Subcutaneous abdominal adipose tissue (tissue), 5 donors: ENCODE results near the gene TLL2.

Experiments used
- H3K27ac ChIP-seq: one replicate; pipeline ENCODE4 v1.7.0; 2013; ENCODE audit warnings: low read depth, mild to moderate bottlenecking, inconsistent platforms, low read length, moderate library complexity
- H3K27me3 ChIP-seq, 5 donors: one replicate each; pipeline ENCODE4 v1.7.0; 2013; ENCODE audit warnings: low read length in 5 of 5, inconsistent platforms in 1 of 5; ENCODE audit not compliant: control insufficient read depth in 5 of 5, insufficient read depth in 4 of 5
- H3K36me3 ChIP-seq, 5 donors: one replicate each; pipeline ENCODE4 v1.7.0; 2013; ENCODE audit warnings: low read length in 5 of 5; ENCODE audit not compliant: control insufficient read depth in 5 of 5, insufficient read depth in 5 of 5
- H3K4me1 ChIP-seq, 5 donors: one replicate each; pipeline ENCODE4 v1.7.0; 2013; ENCODE audit warnings: low read length in 5 of 5, mild to moderate bottlenecking in 3 of 5, moderate library complexity in 1 of 5; ENCODE audit not compliant: control insufficient read depth in 5 of 5, insufficient read depth in 5 of 5
- H3K4me3 ChIP-seq, 5 donors: one replicate each; pipeline ENCODE4 v1.7.0; 2013; ENCODE audit warnings: low read length in 5 of 5, low read depth in 1 of 5
- H3K9ac ChIP-seq, 5 donors: one replicate each; pipeline ENCODE4 v1.7.0; 2013; ENCODE audit warnings: low read length in 5 of 5, mild to moderate bottlenecking in 4 of 5, moderate library complexity in 3 of 5
- H3K9me3 ChIP-seq, 5 donors: one replicate each; pipeline ENCODE4 v1.7.0; 2013; ENCODE audit warnings: low read length in 5 of 5; ENCODE audit not compliant: control insufficient read depth in 5 of 5
- donor health status: healthy.
- donor health status: healthy.
- donor health status: healthy.
- donor health status: healthy.
- donor health status: healthy.

Gene TLL2

DNA sequence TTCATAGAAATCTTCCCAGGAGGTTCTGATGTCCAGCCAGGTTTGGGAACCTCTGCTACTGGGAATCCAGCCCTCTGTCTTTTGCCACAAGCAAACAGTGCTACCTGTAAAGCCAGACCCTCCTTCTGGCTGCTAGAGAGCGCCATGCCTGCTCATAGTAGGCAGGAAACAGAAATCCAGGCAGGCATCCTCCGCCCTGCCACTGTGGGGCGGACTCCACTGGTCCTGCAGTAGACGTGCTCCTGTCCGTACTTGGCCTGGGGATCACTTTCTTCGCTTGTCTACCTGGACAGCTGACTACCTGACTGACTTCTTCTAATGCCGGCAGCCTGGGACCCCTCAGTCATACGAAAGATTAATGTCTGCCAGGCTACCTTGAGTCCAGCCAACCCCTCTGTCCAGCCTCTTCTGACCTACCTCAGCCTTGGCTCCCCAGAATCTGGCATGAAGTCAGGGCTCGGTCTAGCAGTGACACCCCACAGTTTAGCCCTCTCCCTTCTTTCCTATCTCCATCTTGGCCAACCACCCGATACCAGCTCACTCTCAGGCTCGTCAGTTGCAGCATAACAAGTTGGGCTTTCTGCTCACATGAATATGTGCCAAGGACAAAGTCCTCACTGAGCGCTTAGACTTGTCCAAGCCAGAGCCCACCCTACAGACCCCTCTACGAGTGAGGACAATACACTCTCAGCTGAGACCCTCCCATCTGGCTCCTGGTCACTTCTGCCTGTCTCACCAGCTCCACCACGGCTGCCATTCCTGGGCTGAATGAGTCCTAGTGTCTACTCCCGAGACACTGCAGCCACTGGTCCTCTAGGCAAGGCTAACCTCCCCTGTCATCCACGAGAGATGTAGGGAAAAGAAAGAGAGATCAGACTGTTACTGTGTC lies 111.1 kb downstream of the TLL2 start:
- Histone ChIP-seq H3K27me3 (peaks cover 14 to 32% (median 18%) of the 10 kb centered on the region in 5 donors), H3K36me3 (no peaks in the 10 kb centered on the region), H3K9me3 (no peaks in the 10 kb centered on the region), H3K27ac (no peak overlapping the region), H3K4me1 (peaks cover 0 to 12% (median 0%) of the 10 kb centered on the region in 5 donors), H3K4me3 (no peak overlapping the region), H3K9ac (no peak overlapping the region)

DNA sequence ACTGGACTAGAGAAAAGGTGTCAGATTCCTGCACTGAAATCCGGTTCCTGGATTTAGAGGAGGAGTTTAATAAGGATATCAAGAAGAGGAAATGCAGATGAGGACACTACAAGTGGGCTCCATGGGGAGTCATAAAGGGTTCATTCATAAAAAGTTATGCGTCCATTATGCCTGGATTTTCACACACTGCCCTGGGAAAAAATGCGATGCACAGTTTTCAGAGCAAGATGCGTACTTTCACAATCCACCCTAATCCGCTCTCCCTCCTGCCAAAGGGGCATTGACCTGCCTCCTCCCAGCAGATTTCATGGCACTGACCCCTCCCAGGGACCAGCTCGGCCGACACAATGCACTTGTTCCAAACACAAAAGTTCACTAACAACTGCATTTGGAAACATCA lies 112.7 kb downstream of the TLL2 start:
- Histone ChIP-seq H3K9ac (no peak overlapping the region), H3K4me3 (no peak overlapping the region), H3K27ac (no peak overlapping the region), H3K4me1 (peaks cover 0 to 12% (median 0%) of the 10 kb centered on the region in 5 donors), H3K27me3 (peaks cover 19 to 31% (median 20%) of the 10 kb centered on the region in 5 donors), H3K9me3 (no peaks in the 10 kb centered on the region), H3K36me3 (no peaks in the 10 kb centered on the region)

DNA sequence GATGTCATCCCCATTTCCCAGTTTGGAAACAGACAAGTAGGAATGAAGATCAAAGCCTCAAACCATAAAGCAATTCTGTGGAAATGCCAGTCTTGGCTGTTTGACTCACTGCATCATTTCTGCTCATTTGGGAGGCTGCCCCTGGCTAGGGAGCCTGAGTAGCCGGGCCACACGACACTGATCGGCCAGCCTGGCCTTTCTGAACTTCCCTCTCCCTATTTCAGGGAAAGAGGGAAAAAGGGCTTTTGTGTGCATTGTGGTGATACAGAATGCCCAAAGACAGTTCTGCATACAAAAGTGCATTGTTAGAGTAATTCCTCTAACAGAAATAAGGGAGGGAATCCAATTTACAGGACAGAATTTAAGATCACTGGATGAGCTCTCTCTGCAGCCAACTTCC lies 113.3 kb downstream of the TLL2 start:
- H3K27ac ChIP-seq = no peak overlapping the region
- H3K4me1 ChIP-seq = peaks cover 0 to 12% (median 0%) of the 10 kb centered on the region in 5 donors
- no peak overlapping the region for H3K9ac ChIP-seq
- no peaks in the 10 kb centered on the region for H3K36me3 ChIP-seq
- H3K4me3 ChIP-seq = no peak overlapping the region
- no peaks in the 10 kb centered on the region for H3K9me3 ChIP-seq
- peaks cover 14 to 33% (median 21%) of the 10 kb centered on the region in 5 donors for H3K27me3 ChIP-seq

DNA sequence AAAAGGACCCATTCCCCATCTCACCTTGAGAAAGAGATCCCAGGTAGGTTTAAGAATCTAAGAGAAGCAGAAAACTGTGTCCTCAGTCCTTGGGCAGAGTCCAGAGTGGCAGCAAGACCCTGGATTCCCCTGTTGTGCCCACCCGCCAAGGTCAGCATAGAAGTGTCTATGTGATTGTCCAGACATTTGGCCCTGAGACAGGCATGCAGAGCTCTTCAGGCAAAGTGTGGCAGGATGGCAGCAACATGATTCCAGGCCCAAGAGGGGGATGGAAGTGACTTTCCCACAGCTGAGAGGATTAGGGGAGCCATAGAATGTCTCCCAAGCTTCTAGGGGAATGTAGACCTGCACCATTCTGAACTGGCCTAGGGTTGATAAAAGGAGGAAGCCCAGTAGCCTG lies 115.8 kb downstream of the TLL2 start:
- no peaks in the 10 kb centered on the region for H3K9me3 ChIP-seq
- H3K4me3 ChIP-seq = no peak overlapping the region
- H3K27ac ChIP-seq = no peak overlapping the region
- H3K4me1 ChIP-seq = peaks cover 0 to 6% (median 0%) of the 10 kb centered on the region in 5 donors
- no peaks in the 10 kb centered on the region for H3K36me3 ChIP-seq
- peaks cover 22 to 43% (median 27%) of the 10 kb centered on the region in 5 donors for H3K27me3 ChIP-seq
- no peak overlapping the region for H3K9ac ChIP-seq

DNA sequence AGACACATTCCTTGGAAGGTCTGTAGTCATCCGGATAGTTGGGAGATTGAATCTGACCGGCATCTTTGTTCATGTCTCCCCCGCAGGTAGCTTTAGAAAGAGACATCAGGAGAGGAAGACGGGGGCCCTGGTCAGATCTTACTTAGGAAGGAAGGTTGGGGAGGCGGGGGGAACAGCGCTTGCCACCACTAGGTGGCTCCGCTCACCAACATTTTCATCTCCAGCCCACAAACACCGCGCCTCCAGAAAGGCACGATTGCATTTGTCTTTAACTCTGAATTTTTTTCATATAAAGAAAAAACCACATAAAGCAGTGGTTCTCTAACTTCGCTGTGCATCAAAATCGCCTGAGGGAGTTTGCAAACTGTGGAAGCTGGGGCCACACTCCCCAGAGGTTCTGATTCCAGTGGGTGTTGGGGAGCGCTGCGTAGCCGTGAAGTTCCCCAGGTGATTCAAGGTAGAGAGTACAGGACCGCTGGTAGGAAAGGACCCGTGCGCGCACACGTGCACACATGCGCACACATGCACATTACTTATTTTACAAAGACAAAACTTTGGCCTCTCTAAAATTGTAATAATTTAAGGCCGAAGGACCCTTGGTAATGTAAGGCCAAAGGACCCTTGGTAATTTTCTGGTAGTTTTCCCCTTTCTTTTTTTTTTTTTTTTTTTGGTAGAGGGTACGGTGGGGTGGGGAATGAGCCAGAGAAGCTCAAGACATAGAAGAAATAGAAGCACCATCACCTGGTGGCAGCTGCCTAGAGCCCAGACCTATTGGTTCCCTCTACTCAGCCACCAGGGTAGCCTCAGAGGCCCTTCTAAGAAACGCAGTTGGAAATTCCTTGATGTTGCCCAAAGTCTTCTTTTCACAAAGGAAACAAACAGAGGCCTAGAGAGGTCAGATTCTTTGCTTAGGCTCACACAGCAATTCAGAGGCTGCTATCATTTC lies 117.5 kb downstream of the TLL2 start:
- H3K9me3 ChIP-seq = no peaks in the 10 kb centered on the region
- no peak overlapping the region for H3K9ac ChIP-seq
- H3K27ac ChIP-seq = no peak overlapping the region
- no peak overlapping the region for H3K4me3 ChIP-seq
- peaks cover 0 to 4% (median 0%) of the 10 kb centered on the region in 5 donors for H3K4me1 ChIP-seq
- peaks cover 19 to 36% (median 24%) of the 10 kb centered on the region in 5 donors for H3K27me3 ChIP-seq
- no peaks in the 10 kb centered on the region for H3K36me3 ChIP-seq

DNA sequence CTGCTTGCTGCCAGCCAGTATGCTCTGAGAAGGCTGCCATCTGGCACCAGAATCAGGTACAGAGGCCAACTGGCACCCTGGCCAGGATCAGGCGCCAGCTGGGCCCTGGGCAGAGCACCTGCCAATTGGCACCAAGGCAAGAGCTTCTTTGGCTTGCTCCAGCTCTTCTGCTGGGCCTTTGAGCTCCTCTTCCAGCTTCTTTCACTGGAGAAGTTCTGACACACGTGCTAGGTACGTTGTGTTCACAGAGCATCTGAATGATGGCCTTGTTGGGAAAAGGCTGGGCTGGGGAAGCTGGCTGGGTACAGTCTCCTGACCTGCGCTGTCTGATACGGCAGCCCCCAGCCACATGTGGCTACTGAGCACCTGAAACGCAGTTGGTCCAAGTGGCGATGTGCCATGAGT lies 123.3 kb downstream of the TLL2 start:
- Histone ChIP-seq H3K36me3 (no peaks in the 10 kb centered on the region), H3K27me3 (peaks cover 15 to 30% (median 17%) of the 10 kb centered on the region in 5 donors), H3K9me3 (no peaks in the 10 kb centered on the region), H3K4me1 (peaks cover 0 to 12% (median 3%) of the 10 kb centered on the region in 5 donors), H3K27ac (no peak overlapping the region), H3K9ac (no peak overlapping the region), H3K4me3 (no peak overlapping the region)

DNA sequence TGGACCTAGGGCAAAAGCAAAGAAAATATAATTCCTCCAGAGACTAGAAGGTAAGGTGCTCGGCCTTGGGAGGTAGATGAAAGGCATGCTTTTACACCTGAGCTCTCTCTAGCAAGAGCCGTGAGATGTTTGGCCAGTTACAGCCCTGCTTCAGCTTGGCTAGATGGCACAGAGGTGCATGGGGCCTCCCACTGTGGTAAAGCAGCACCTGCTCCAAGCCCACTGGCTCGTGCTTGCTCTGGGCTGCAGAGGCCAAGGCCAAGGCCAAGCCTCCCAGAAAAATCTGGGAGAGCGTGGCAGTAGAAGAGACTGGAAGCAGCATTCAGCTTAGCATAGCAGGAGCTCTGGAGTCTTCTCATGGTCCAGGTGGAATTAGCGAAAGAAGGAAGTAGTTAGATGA lies 123.9 kb downstream of the TLL2 start:
- no peaks in the 10 kb centered on the region for H3K9me3 ChIP-seq
- H3K36me3 ChIP-seq = no peaks in the 10 kb centered on the region
- peaks cover 14 to 32% (median 22%) of the 10 kb centered on the region in 5 donors for H3K27me3 ChIP-seq
- H3K4me1 ChIP-seq = peaks cover 0 to 12% (median 3%) of the 10 kb centered on the region in 5 donors
- H3K9ac ChIP-seq = no peak overlapping the region
- no peak overlapping the region for H3K27ac ChIP-seq
- H3K4me3 ChIP-seq = no peak overlapping the region

DNA sequence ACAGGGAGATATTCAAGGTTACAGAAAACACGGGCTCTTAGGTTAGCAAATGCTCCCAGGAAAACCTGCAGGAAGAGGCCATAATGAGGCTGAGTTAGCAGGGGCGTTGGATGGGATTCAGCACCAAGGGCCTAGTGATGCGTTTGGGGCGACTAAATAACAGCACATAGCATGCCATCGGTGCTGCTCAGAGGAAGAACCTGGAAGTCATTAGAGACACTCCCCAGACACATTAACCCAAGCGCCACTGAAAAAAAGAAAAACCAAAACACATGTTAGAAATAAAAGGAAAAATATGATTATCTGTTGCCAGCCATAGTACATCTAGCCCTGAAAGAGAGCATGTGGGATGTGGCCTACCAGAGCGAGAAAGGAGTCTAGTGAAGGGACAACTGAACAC lies 126.1 kb downstream of the TLL2 start:
- H3K9me3 ChIP-seq = no peaks in the 10 kb centered on the region
- no peak overlapping the region for H3K9ac ChIP-seq
- H3K4me3 ChIP-seq = no peak overlapping the region
- H3K4me1 ChIP-seq = peaks cover 0 to 12% (median 3%) of the 10 kb centered on the region in 5 donors
- H3K27me3 ChIP-seq = peaks cover 11 to 31% (median 27%) of the 10 kb centered on the region in 5 donors
- H3K27ac ChIP-seq = no peak overlapping the region
- no peaks in the 10 kb centered on the region for H3K36me3 ChIP-seq

DNA sequence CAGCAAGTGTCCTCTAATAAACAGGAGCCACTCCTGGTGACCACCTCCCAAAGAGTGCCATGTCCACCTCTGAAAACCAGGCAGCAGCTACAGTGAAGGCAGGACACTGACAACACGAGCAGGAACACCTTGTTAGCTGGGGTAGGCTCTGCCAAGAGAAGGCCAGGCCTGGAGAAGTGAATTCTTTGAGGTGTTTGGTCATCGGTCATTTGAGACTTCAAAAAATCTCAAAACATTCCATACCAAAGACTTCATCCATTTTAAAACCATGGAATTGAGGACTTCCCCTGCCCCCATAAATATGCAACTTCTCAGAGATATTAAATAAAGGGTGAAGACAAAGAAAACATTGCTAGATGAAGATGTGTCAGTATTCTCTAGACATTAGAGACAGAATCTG lies 126.6 kb downstream of the TLL2 start:
- peaks cover 0 to 12% (median 3%) of the 10 kb centered on the region in 5 donors for H3K4me1 ChIP-seq
- no peak overlapping the region for H3K9ac ChIP-seq
- H3K36me3 ChIP-seq = no peaks in the 10 kb centered on the region
- H3K27me3 ChIP-seq = peaks cover 11 to 31% (median 27%) of the 10 kb centered on the region in 5 donors
- H3K4me3 ChIP-seq = no peak overlapping the region
- no peaks in the 10 kb centered on the region for H3K9me3 ChIP-seq
- no peak overlapping the region for H3K27ac ChIP-seq
